Endothelial cell of umbilical vein (primary cell): Measurements from ENCODE around the gene FIGNL2.

Experiments
- MAX ChIP-seq: IDR thresholded peaks from 2 replicates; pipeline ENCODE4 v1.6.1; 2011; ENCODE audit not compliant: insufficient read depth, insufficient read length
- MYC ChIP-seq: IDR thresholded peaks from one replicate; pipeline ENCODE4 v1.6.1; 2011; ENCODE audit warnings: mild to moderate bottlenecking, low read depth, low read length

GRCh38 chr12:51779876-51780275 is 68.6 kb downstream of the FIGNL2 start:
- no peak for TF ChIP-seq MYC
- no peak for TF ChIP-seq MAX
